Measurements from ENCODE around the gene OR4Q3.
"Not testable (repeated sequence)": the region's sequence is repeated elsewhere in the genome, so short reads cannot be mapped to it uniquely, and the experiment has no call there.

Gene OR4Q3

DNA sequence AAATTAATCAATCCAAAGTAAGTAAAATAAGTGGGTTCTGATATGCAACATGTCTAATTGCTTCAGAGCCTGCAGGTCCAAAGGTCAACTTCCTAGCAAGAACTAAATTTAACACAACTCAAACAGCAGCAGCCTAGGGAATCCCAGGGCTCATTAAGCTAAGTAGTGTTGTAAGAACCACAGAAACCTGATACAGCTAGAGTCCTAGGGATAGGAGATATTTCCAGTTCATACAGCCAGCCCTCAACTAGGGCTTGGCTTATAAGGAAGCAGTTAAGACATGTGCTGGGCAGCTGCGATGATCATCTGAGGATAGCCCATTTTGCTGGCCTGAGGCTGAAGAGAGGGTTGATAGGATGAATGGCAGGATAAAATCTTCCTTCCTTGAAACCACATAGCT is at the start of gene OR4Q3:
OR4Q3 (plus strand) TSS at position 316 of the 400 bp plus-strand sequence.
- no peak for DNase-seq (ENCODE audit: low read depth in 2 of 2)

- no peak for DNase-seq (ENCODE audit: low read depth in 2 of 2)
Measured at GRCh38 chr14:19729359-19729758, 14.0 kb upstream of the OR4Q3 start.

- no peak for DNase-seq (ENCODE audit: low read depth in 2 of 2)
Measured at GRCh38 chr14:19729763-19730162, 13.6 kb upstream of the OR4Q3 start.

GRCh38 chr14:19733893-19734292 is 9.5 kb upstream of the OR4Q3 start:
- DNase-seq (ENCODE audit: low read depth in 2 of 2), result not testable (repeated sequence)

DNA sequence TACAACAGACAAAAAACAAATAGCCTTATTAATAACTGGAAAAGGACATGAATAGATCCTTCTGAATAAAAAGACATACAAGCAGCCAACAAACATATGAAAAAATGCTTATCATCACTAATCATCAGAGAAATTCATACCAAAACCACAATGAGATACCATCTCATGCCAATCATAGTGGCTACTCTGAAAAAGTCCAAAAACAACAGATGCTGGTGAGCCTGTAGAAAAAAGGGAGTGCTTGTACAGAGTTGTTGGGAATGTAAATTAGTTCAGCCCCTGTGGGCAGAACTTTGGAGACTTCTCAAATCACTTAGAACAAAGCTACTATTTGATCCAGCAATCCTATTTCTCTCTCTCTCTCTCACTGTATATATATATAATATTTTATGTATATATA is 8.9 kb downstream of the OR4Q3 start:
- DNase-seq (ENCODE audit: low read depth in 2 of 2), result not testable (repeated sequence)

DNA sequence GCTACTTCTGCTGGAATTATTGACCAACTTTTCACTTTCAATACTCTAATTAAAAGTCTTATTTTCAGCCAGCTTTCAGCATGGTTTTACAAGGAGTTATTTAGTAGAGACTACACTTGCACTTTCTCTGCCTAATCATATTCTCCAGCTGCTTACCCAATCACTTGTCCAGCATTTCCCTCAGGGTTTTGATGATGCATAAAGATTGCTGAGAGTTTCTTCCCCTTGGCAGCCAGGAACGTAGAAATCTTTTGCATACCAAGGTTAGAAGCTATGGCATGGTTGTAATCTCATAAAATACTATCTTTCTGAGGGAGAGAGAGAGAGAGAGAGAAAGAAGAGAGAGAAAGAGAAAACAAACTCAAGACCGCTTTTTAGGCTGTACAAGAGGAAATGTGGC is 10.8 kb downstream of the OR4Q3 start:
- no peak for DNase-seq (ENCODE audit: low read depth in 2 of 2)

DNA sequence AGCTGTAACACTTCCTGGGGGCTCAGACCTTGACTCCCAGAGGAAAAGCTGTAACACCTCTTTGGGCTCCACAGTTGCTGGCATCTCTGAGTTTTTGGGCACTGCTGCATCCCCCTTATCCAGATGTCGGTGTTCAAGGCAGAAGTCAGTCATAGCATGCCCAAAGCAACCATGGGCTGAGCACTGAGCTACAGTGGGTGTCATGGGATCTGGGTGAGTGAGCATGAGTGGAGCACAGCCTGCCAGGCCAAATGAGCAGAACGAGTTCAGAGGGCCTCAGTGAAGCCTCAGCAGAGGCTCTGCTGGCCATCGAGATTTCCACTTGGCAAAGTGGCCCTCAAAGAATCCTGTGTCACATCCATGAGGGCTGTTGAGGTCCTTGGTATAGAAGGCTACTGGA is 28.1 kb downstream of the OR4Q3 start:
- DNase-seq (ENCODE audit: low read depth in 2 of 2), result not testable (repeated sequence)

DNA sequence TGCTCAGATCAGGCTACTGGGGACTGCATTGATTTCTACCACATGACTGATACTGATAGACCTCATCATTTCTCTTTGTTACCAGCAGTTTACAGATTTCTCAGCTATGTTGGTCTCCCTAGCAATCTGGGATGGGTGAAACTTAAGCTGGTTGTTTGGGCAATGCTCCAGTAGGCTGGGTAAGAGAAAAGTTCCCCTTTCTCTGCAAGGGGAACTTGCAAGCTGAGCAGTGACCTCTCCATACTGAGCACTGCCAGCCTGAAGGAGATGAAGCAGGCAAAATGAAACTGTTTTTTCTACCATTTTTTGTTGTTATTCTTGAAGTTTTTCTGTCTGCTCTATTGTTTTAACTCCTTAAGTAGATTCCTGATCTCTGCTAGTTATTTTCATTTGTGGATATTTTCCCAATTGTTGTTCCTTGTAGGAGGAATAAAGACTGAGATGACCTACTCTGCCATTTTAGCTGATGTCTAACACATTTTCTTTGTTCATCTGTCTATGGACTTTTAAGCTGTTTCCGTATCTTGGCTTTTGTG is 28.6 kb downstream of the OR4Q3 start:
- no peak for DNase-seq (ENCODE audit: low read depth in 2 of 2)

- not testable (repeated sequence) for DNase-seq (ENCODE audit: low read depth in 2 of 2)
Measured at GRCh38 chr14:19772454-19772853, 29.1 kb downstream of the OR4Q3 start.

DNA sequence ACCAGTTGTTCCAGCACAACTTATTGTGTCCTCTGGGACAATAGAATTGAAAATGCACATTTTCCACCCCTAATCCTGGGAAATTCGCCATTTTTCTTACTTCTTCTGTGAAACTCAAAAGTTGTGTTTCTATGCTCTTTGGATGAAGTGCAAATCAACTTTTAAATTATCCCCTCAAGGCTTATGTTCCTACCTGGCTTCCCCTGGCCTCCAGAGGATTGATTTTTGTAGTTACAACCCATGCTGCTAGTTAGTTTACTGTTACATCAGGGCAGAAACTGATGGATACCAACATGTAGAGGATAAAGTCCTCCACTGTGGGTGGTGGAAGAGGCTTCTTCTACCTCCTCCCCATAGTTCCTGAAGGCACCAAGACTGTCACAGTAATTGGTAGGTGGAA is 29.8 kb downstream of the OR4Q3 start, which contains the start of gene OR4M1:
OR4M1 (plus strand) TSS at position 301 of the 400 bp plus-strand sequence. CDS start 6,819 bp downstream, outside the sequence.
- DNase-seq (ENCODE audit: low read depth in 2 of 2), result not testable (repeated sequence)

GRCh38 chr14:19775587-19775986 is 32.2 kb downstream of the OR4Q3 start:
- no peak for DNase-seq (ENCODE audit: low read depth in 2 of 2)

DNA sequence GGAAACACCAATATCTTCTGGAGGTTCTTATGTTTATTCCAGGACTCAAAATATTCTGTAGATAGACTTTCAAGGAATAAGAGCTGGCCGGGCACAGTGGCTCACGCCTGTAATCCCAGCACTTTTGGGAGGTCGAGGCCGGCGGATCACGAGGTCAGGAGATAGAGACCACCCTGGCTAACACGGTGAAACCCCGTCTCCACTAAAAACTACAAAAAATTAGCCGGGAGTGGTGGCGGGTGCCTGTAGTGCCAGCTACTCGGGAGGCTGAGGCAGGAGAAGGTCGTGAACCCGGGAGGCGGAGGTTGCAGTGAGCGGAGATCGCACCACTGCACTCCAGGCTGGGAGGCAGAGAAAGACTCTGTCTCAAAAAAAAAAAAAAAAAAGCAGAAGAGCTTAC is 42.5 kb downstream of the OR4Q3 start:
- DNase-seq (ENCODE audit: low read depth in 2 of 2), result not testable (repeated sequence)

DNA sequence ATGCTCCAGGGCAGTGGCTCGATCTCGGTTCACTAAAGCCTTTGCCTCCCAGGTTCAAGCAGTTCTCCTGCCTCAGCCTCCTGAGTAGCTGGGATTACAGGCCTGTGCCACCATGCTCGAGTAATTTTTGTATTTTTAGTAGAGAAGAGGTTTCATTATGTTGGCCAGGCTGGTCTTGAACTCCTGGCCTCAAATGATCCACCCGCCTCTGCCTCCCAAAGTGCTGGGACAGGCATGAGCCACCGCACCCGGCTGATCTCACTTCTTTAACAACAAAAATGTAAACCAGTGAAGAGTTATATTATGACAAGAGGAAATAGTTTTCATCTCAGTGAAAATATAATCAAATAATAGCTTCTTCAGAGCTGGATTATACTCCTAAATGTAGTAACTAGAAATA is 43.9 kb downstream of the OR4Q3 start:
- not testable (repeated sequence) for DNase-seq (ENCODE audit: low read depth in 2 of 2)

DNA sequence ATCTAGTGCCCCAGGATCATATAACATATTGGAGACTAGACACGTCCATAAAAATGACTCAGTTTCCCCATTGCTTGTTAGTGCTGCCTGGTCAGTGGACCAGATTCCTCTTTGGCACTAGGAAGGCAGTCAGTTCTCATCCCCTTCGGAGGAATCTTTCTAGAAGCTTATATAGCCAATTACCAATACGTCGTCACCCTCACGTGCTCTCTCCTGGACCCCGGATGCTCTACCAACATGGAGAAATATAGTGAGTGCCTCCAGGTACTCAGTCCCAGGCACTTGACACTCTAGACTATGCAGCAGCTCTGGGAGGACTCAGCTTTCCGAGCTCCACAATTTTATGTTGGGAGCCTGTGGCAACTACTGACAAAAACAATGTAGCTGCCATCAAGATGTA is 44.8 kb downstream of the OR4Q3 start:
- DNase-seq (ENCODE audit: low read depth in 2 of 2), result not testable (repeated sequence)

GRCh38 chr14:19796520-19797108 is 53.2 kb downstream of the OR4Q3 start:
- not testable (repeated sequence) for DNase-seq (ENCODE audit: low read depth in 2 of 2)

Measured in stimulated activated CD8-positive, alpha-beta memory T cell treated with anti-CD3 and anti-CD28 coated beads, Interleukin-7, amount 100 ng/mL, for 4 hours (primary cell).